HepG2 (cell line): Measurements from ENCODE around the gene ZNF341. TPM values are rescaled to one million over a fixed set of nuclear protein-coding genes. Genes with fewer than 3 reads are reported as not detected.

ENCODE experiments used
- CHCHD3 ChIP-seq: sonication (generic); formaldehyde crosslinking; IDR thresholded peaks from 2 replicates; pipeline ENCODE4 v1.8.0; 2022; ENCODE audit warnings: mild to moderate bottlenecking, missing genetic modification reagents, moderate library complexity
- DPF2 ChIP-seq: sonication (generic); formaldehyde crosslinking; IDR thresholded peaks from 2 replicates; pipeline ENCODE4 v1.4.0; 2020; ENCODE audit warnings: mild to moderate bottlenecking, low read depth, missing genetic modification reagents, borderline replicate concordance
- ETV6 ChIP-seq: sonication (generic); formaldehyde crosslinking; conservative IDR thresholded peaks from 2 replicates; pipeline ENCODE4 v1.4.0; 2020; ENCODE audit warnings: missing genetic modification reagents
- FOXK2 ChIP-seq: fragments of 450-650 bp; IDR thresholded peaks from 2 replicates; pipeline ENCODE4 v1.6.1; 2016
- KAT7 ChIP-seq: IDR thresholded peaks from 2 replicates; pipeline ENCODE4 v1.6.1; 2018; ENCODE audit warnings: borderline replicate concordance, missing compliant biosample characterization
- KMT2A ChIP-seq: sonication (generic); formaldehyde crosslinking; IDR thresholded peaks from 2 replicates; pipeline ENCODE4 v1.4.0; 2020; ENCODE audit warnings: missing genetic modification reagents
- KMT2B ChIP-seq: IDR thresholded peaks from 2 replicates; pipeline ENCODE4 v1.6.1; 2016; ENCODE audit warnings: missing genetic modification reagents, missing compliant biosample characterization
- MAFF ChIP-seq: IDR thresholded peaks from 2 replicates; pipeline ENCODE4 v1.6.1; 2011; ENCODE audit warnings: low read depth, low read length, improper control_type of control experiment
- MEIS1 ChIP-seq: sonication (generic); formaldehyde crosslinking; IDR thresholded peaks from 2 replicates; pipeline ENCODE4 v1.9.0; 2021; ENCODE audit warnings: mild to moderate bottlenecking, missing genetic modification reagents, moderate library complexity, borderline replicate concordance
- MYNN ChIP-seq: sonication (generic); formaldehyde crosslinking; IDR thresholded peaks from 2 replicates; pipeline ENCODE4 v1.4.0; 2020; ENCODE audit warnings: mild to moderate bottlenecking, low read depth, missing genetic modification reagents
- NFRKB ChIP-seq: fragments of 450-650 bp; IDR thresholded peaks from 2 replicates; pipeline ENCODE4 v1.6.1; 2017
- NFYC ChIP-seq: IDR thresholded peaks from 2 replicates; pipeline ENCODE4 v1.6.1; 2016; ENCODE audit warnings: missing genetic modification reagents, missing compliant biosample characterization
- PAX8 ChIP-seq: sonication (generic); formaldehyde crosslinking; IDR thresholded peaks from 2 replicates; pipeline ENCODE4 v1.8.0; 2022; ENCODE audit warnings: mild to moderate bottlenecking, missing genetic modification reagents, borderline replicate concordance
- PCBP1 ChIP-seq: fragments of 200-400 bp; formaldehyde crosslinking; IDR thresholded peaks from 2 replicates; pipeline ENCODE4 v1.6.1; 2017; ENCODE audit warnings: mild to moderate bottlenecking, low read depth, low read length, borderline replicate concordance
- RBFOX2 ChIP-seq: fragments of 200-400 bp; formaldehyde crosslinking; IDR thresholded peaks from 2 replicates; pipeline ENCODE4 v1.6.1; 2017; ENCODE audit warnings: low read depth, mild to moderate bottlenecking, low read length
- SP1 ChIP-seq, 2 experiments: fragments of 450-650 bp in 1 of 2; sonication (generic) in 1 of 2; formaldehyde crosslinking in 1 of 2; IDR thresholded peaks; 2 replicates each; pipeline versions ENCODE4 v1.4.0 to v1.6.1; 2016 to 2020; ENCODE audit warnings: missing genetic modification reagents in 1 of 2
- SP4 ChIP-seq: sonication (generic); formaldehyde crosslinking; IDR thresholded peaks from 2 replicates; pipeline ENCODE4 v1.8.1; 2023; ENCODE audit warnings: mild to moderate bottlenecking, missing genetic modification reagents
- ZNF430 ChIP-seq: sonication (generic); formaldehyde crosslinking; IDR thresholded peaks from 2 replicates; pipeline ENCODE4 v1.9.0; 2021; ENCODE audit warnings: mild to moderate bottlenecking, missing genetic modification reagents
- ZNF460 ChIP-seq: sonication (generic); formaldehyde crosslinking; IDR thresholded peaks from 2 replicates; pipeline ENCODE4 v1.5.1; 2020; ENCODE audit warnings: missing genetic modification reagents, mild to moderate bottlenecking, borderline replicate concordance
- ZNF557 ChIP-seq: sonication (generic); formaldehyde crosslinking; IDR thresholded peaks from 2 replicates; pipeline ENCODE4 v1.4.0; 2020; ENCODE audit warnings: missing genetic modification reagents
- ZNF558 ChIP-seq: sonication (generic); formaldehyde crosslinking; IDR thresholded peaks from 2 replicates; pipeline ENCODE4 v1.9.0; 2022; ENCODE audit warnings: mild to moderate bottlenecking, missing genetic modification reagents, borderline replicate concordance
- ZNF563 ChIP-seq: sonication (generic); formaldehyde crosslinking; IDR thresholded peaks from 2 replicates; pipeline ENCODE4 v1.8.0; 2022; ENCODE audit warnings: mild to moderate bottlenecking, moderate library complexity, missing genetic modification reagents
- ZNF605 ChIP-seq: sonication (generic); formaldehyde crosslinking; IDR thresholded peaks from 2 replicates; pipeline ENCODE4 v1.8.0; 2022; ENCODE audit warnings: mild to moderate bottlenecking, missing genetic modification reagents
- ZNF607 ChIP-seq: sonication (generic); formaldehyde crosslinking; IDR thresholded peaks from 2 replicates; pipeline ENCODE4 v1.5.1; 2020; ENCODE audit warnings: missing genetic modification reagents, mild to moderate bottlenecking, borderline replicate concordance
- ZNF746 ChIP-seq: sonication (generic); formaldehyde crosslinking; IDR thresholded peaks from 2 replicates; pipeline ENCODE4 v1.8.0; 2022; ENCODE audit warnings: mild to moderate bottlenecking, missing genetic modification reagents
- ZNF780A ChIP-seq: sonication (generic); formaldehyde crosslinking; IDR thresholded peaks from 2 replicates; pipeline ENCODE4 v1.8.0; 2022; ENCODE audit warnings: mild to moderate bottlenecking, missing genetic modification reagents, moderate library complexity
- ZNF878 ChIP-seq: sonication (generic); formaldehyde crosslinking; IDR thresholded peaks from 2 replicates; pipeline ENCODE4 v1.8.1; 2023; ENCODE audit warnings: mild to moderate bottlenecking, missing genetic modification reagents, moderate library complexity
- ZSCAN30 ChIP-seq: sonication (generic); formaldehyde crosslinking; IDR thresholded peaks from 2 replicates; pipeline ENCODE4 v1.5.0; 2020; ENCODE audit warnings: mild to moderate bottlenecking, missing genetic modification reagents
- polyA plus RNA-seq, 8 experiments: library from polyadenylated mRNA; depleted of rRNA in 3 of 8; stranded (reverse) in 7 of 8; unstranded in 1 of 8; fragments of >200 nt; fragmentation: Illumina TruSeq in 4 of 8; extraction: Trizol in 4 of 8; gene quantifications; 2 replicates each; pipeline versions ENCODE4 v1.2.1 to v1.2.3, GENCODE V29; 2011 to 2016; ENCODE audit warnings: low read depth in 4 of 8, missing spikeins in 1 of 8, mixed read lengths in 1 of 8; ENCODE audit not compliant: insufficient read depth in 1 of 8
- total RNA-seq, 5 experiments: library from RNA; depleted of rRNA; stranded (reverse); fragments of >200 nt; fragmentation: Illumina TruSeq; extraction: Trizol; gene quantifications; 2 replicates each; pipeline ENCODE4 v1.2.3, GENCODE V29; 2016; ENCODE audit warnings: low read depth in 1 of 5
- TF ChIP-seq, protein P1 (sequence below): sonication (generic); formaldehyde crosslinking; IDR thresholded peaks from 2 replicates; pipeline ENCODE4 v1.9.0; 2021; ENCODE audit warnings: missing genetic modification reagents, borderline replicate concordance

The ZNF341 gene
- total and polyA plus RNA-seq, 2 of the 13 experiments (the other 11 are each of a cell fraction or from before 2014, with no cell fraction given) = 1.1 to 2.2 TPM

DNA sequence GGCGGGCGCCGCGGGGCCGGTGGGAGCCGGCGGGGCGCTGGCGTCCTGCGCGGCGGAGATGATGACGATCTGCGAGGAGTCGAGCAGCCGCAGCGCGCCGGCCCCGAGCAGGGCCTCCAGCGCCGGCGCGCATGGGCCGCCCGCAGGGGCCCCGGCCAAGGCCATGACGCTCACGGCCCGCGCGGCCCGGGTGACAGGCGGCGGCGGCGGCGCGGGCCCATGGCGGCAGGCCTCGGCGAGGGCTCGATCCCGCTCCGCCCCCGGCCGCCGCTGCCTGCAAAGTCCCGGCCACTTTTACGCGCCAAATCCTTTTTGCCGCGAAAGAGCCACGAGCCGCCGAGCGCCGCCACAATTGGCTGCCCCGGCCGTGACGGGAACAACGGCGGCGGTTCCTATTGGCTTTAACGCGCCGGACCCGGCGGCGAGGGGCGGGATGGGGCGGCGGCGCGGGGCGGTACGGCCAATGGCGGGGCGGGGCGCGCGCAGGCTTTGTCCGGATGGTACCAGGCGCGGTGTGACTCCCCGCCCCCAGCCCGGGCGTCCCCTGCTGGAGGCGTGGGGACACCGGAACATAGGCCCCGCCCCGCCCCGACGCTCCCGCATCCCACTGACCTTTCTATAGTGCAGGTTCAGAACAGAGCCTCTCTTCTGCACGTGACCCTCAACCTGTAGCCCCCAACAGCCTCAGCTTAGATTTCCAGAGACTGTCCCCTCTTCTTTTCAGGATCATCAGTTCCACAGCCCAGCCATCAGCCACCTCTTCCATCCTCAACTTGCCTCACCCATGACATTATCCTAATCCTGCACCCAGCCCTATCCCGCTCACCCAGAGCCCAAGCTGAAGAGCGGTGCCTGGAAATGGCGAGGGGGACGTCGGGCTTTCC, 45.5 kb upstream of the ZNF341 start, which contains the start of gene E2F1 (continued):
- TF ChIP-seq ZNF605 (CRISPR knock-in tag) (peak; percentile 72; the same call in 1 of the 2 replicates), ZNF558 (peak; percentile 98; the same call in 1 of the 2 replicates), SP1 (IDR thresholded peaks at IDR 0.05) (no peak), SP1 (CRISPR knock-in tag; IDR thresholded peaks at IDR 0.05) (peak; percentile 91), ZNF557 (CRISPR knock-in tag) (peak; percentile 84; the same call in 1 of the 2 replicates), ZNF746 (no peak; the same call in 1 of the 2 replicates), ZNF430 (CRISPR knock-in tag) (peak; percentile 91; the same call in 1 of the 2 replicates), MAFF (no peak), DPF2 (no peak), MYNN (CRISPR knock-in tag) (peak; percentile 80; the same call in 1 of the 2 replicates), KMT2B (CRISPR knock-in tag) (peak; percentile 51; the same call in 1 of the 2 replicates), ZNF878 (peak; percentile 98), ZNF780A (CRISPR knock-in tag) (peak; percentile 82; the same call in 1 of the 2 replicates), ETV6 (CRISPR knock-in tag) (peak; percentile 87), MEIS1 (CRISPR knock-in tag) (peak; percentile 34; the same call in 1 of the 2 replicates), KMT2A (peak; percentile 73), PAX8 (CRISPR knock-in tag) (peak; percentile 38; the same call in 1 of the 2 replicates), CHCHD3 (peak; percentile 40; the same call in 1 of the 2 replicates), ZNF563 (peak; percentile 92; the same call in 1 of the 2 replicates), PCBP1 (no peak), SP4 (CRISPR knock-in tag) (peak; percentile 99), KAT7 (CRISPR knock-in tag) (no peak), NFRKB (no peak), NFYC (CRISPR knock-in tag) (peak; percentile 93), FOXK2 (no peak), ZNF460 (CRISPR knock-in tag) (no peak), ZSCAN30 (CRISPR knock-in tag) (peak; percentile 75; the same call in 1 of the 2 replicates), RBFOX2 (peak; percentile 71), ZNF607 (CRISPR knock-in tag) (0 out of 2 replicates have a peak, but pooled peaks have one; percentile 54)
- TF ChIP-seq, protein P1, sequence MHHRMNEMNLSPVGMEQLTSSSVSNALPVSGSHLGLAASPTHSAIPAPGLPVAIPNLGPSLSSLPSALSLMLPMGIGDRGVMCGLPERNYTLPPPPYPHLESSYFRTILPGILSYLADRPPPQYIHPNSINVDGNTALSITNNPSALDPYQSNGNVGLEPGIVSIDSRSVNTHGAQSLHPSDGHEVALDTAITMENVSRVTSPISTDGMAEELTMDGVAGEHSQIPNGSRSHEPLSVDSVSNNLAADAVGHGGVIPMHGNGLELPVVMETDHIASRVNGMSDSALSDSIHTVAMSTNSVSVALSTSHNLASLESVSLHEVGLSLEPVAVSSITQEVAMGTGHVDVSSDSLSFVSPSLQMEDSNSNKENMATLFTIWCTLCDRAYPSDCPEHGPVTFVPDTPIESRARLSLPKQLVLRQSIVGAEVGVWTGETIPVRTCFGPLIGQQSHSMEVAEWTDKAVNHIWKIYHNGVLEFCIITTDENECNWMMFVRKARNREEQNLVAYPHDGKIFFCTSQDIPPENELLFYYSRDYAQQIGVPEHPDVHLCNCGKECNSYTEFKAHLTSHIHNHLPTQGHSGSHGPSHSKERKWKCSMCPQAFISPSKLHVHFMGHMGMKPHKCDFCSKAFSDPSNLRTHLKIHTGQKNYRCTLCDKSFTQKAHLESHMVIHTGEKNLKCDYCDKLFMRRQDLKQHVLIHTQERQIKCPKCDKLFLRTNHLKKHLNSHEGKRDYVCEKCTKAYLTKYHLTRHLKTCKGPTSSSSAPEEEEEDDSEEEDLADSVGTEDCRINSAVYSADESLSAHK (CRISPR knock-in tag) = 0 out of 2 replicates have a peak, but pooled peaks have one; percentile 76
